ENCODE results near the gene TFIP11.

TFIP11 gene
- total RNA-seq, result 23.7 to 61.2 (median 41.3) reads per million in 17 experiments

- DNase-seq, result peak; percentile 95 to 97 (median 96)
These were observed at the start of gene TFIP11 for GRCh38 chr22:26512149-26512793. TSS of gene TFIP11 (minus strand) at chr22:26512473. CDS start at chr22:26510272, 2,201 bp downstream.

DNA sequence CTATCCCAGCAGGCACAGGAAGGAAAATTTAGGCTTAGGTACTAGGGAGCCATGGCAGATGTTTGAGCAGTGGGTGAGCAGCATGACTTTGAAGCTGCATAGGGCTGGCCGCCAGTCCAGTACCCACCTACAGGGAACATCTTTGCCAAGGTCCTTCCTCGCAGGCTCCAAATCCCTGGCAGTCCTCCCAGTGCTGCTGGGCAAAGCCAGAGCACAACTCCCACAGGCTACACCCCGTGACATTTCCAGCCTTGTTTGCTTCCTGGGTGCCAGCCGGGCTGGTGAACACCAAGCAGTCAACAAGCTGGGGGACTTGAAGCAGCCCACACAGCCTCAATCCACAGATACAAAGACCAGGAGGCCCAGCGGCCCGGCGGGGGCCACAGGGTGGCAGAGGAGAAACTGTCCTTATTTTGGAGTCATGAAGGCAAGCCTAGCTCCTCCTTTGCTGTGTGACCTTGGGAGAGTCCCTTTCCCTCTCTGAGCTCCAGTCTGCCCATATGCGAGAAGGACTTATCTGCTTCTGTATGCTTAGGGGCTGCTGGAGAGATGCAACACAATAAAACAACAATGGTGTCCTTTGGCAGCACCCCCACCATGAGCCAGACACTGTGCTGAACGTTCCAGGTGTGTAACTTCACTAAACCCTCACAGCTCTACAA is 49.6 kb upstream of the TFIP11 start:
- DNase-seq, result no peak

- DNase-seq, result peak; percentile 28 to 70 (median 59)
These were observed 47.8 kb upstream of the TFIP11 start for GRCh38 chr22:26559961-26560575.

- DNase-seq, result no peak
These were observed 46.1 kb upstream of the TFIP11 start for GRCh38 chr22:26558248-26558895.

GRCh38 chr22:26556904-26557303 is 44.6 kb upstream of the TFIP11 start:
- no peak for DNase-seq

DNA sequence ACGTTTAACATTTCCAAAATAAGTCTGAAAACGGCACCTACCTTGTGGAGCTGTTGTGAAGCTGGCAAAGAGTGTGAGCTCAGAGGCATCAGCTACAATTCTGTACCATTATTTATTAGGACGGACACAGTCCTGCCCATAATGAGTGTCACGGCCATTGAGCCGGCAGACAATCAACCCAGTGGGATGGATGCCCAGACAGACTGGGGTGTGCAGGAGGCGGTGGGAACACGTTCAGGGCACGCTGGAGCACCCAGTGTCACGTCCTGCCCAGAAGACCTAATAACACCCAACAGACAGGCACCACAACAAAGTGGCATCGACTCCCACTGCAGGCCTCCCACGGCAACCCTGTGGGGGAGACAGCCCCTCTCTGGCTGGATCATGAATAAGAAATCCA is 43.2 kb upstream of the TFIP11 start:
- no peak for DNase-seq

GRCh38 chr22:26554956-26555355 is 42.7 kb upstream of the TFIP11 start:
- no peak for DNase-seq

GRCh38 chr22:26553056-26553752 is 40.9 kb upstream of the TFIP11 start:
- DNase-seq, result peak in 3 of 4 experiments; percentile 18 to 39 (median 34)

- no peak for DNase-seq
These were observed 40.2 kb upstream of the TFIP11 start for GRCh38 chr22:26552466-26552865.

DNA sequence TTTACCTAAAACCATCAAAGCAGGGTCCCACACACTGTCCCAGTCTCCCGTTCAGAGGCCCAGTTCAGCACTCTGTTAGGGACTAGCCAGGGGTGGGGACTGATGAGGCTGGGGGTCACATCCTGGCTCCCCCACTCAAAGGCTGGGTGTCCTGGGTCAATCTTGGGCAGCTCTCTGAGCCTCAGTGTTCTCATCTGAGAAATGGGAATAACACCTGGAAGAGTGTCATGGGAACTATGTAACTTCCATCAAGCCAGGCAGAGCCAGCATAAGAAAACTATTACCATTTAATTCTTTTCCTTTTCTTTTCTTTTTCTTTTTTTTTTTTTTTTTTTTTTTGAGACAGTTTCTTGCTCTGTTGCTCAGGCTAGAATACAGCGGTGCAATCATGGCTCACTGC is 39.3 kb upstream of the TFIP11 start:
- DNase-seq, result no peak

GRCh38 chr22:26550498-26551033 is 38.3 kb upstream of the TFIP11 start:
- no peak for DNase-seq

DNA sequence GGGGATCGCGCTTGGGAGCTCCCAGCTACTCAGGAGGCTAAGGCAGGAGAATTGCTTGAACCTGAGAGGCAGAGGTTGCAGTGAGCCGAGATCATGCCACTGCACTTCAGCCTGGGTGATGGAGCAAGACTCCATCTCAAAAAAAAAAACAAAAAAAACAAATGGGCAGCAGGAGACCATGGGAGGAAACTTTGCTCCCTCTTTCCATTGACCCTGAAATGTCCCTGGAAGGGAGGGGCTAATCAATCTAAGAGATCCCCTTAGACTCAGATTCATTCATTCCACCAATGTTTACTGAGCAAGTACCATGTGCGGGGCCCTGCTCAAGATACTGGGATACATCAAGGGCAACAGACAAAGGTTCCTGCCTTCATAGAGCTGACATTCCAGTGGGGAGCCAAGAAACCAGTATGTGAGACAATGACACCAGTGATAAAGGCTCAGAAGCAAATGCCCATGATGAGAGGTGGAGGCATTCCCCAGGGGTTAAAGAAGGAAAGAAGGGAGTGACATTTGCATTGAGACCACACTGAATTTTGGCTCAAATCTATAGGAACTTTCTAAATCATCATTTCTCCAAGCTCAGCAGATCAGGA is 37.7 kb upstream of the TFIP11 start:
- DNase-seq, result no peak

DNA sequence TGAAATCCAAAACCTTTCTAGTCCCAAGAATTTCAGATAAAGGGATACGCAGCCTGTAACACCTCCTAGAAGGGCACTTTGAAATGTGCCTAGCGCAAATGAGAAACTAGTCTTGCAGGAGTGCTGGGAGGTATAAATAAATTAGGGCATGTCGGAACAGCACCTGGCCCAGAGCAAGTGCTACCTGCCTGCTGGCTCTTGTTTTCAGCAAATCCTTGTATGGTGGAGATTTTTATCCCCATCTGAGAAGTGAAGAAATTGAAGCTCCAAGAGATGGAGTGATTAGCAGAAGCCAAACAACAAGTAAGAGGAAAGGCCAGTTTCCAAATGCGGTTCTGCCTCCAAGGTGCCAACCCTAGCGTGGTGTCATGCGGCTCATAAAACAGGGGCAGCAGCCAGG is 36.7 kb upstream of the TFIP11 start:
- DNase-seq, result no peak

DNA sequence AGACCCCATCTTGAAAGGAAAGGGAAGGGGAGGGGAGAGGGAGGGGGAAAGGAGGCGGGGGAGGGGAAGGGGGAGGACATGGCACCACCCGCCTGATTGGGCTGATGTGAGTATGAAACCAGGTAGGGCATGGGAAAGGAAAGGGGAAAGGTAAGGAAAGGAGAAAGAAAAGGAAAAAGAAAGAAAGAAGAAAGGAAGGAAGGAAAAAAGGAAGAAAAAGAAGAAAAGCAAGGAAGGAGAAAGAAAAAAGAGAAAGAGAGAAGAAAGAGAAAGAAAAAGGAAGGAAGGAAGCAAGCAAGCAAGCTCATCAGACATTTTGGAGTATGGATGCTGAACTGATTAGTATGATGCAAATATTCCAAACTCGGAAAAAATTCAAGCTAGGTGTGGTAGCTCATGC is 36.0 kb upstream of the TFIP11 start:
- DNase-seq, result no peak

GRCh38 chr22:26547837-26548236 is 35.6 kb upstream of the TFIP11 start:
- DNase-seq, result no peak

DNA sequence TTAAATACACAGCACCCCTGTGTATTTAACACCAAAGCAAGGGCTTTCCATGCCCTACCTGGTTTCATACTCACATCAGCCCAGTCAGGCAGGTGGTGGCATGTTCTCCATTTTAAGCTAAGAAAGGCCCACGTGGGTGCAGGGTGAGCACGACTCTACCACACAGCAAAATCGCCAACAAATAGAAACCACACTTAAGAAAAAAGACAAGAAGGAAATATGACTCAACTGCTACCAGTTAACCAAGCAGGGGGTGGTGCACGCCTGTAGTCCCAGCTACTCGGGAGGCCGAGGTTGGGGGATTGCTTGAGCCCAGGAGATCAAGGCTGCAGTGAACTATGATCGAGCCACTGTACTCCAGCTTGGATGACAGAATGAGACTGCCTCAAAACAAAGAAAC is 35.2 kb upstream of the TFIP11 start:
- peak in 2 of 4 experiments; percentile 23 to 24 for DNase-seq

DNA sequence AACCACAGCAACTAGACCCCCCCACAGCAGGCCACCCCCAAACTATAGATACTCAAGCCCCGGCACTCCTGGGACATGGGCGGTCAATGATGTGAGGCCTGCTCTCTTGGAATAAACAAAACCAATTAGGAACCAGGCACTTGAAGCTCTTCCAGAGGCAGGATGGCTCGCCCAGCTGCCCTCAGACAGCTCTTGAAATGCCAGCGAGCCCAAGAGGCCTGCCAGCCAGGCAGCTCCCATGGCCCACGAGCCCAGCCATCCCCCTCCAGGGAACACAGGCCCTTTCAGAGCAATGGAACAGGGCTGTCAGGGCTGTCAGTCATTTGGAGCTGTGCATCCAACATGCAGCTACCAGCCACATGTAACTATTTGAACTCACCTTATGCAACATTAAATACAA is 34.0 kb upstream of the TFIP11 start:
- DNase-seq, result no peak

- no peak for DNase-seq
These were observed 33.6 kb upstream of the TFIP11 start for GRCh38 chr22:26545827-26546226.

GRCh38 chr22:26545385-26545784 is 33.1 kb upstream of the TFIP11 start:
- no peak for DNase-seq

DNA sequence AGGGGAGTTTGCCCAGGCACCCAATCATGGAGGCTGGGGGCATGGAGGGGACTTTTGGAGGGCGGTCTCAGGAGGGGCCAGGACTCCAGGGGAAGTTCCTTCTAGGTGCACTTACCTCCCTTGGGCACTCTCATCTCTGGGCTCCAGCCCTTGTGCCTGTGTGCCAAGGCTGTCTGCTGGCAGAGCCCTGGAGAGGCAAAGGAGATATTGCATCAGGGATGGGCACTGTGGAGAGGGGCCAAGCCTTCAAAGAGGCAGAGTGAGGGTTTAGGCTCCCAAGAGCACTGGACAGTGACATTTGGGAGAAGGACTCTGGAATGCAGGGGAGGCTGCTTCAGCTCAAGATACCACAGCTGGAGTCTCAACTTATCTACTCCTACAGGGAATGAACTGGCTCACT is 32.2 kb upstream of the TFIP11 start:
- DNase-seq, result no peak

DNA sequence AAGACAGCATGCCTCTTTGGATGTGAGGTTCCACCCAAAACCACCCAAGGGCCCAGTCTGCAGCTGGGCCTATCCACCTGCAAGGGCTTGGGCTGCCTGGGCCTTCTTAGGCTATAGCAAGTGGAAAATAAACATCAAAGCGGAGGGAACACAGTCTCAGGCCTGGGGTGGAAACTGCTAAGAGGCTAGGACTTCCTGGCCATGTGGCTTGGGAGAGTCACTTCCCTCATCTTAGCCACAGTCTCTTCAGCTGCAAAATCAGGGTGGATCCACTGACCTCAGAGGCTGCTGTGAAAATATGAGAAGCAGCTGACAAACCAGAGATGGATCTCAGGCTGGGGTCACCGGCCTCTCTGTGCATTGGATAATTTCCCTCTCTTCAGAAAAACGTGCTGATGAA is 30.6 kb upstream of the TFIP11 start:
- DNase-seq, result peak; percentile 79 to 87 (median 84)

- no peak for DNase-seq
These were observed 29.0 kb upstream of the TFIP11 start for GRCh38 chr22:26541167-26541819.
